ENCODE data around the gene TMEM245. TPM values are rescaled to one million over a fixed set of nuclear protein-coding genes. Genes with fewer than 3 reads are reported as not detected.

TMEM245 gene
- total RNA-seq, 1 donor from 2014 or later = 57.1 TPM

GRCh38 chr9:109095321-109095720 is 24.4 kb downstream of the TMEM245 start:
- H3K4me3 ChIP-seq (ENCODE audit: low read depth, low read length) = no peak overlapping the region
- TF ChIP-seq CTCF (conservative IDR thresholded peaks at IDR 0.05; ENCODE audit: low read depth, low read length) = no peak
- DNase-seq (ENCODE audit: low read depth) = no peak

- no peak overlapping the region for H3K4me3 ChIP-seq (ENCODE audit: low read depth, low read length)
- DNase-seq (ENCODE audit: low read depth) = no peak
- TF ChIP-seq CTCF (conservative IDR thresholded peaks at IDR 0.05; ENCODE audit: low read depth, low read length) = no peak
Measured at GRCh38 chr9:109094268-109094667, 25.5 kb downstream of the TMEM245 start.

- no peak overlapping the region for H3K4me3 ChIP-seq (ENCODE audit: low read depth, low read length)
- no peak for TF ChIP-seq CTCF (conservative IDR thresholded peaks at IDR 0.05; ENCODE audit: low read depth, low read length)
- no peak for DNase-seq (ENCODE audit: low read depth)
Measured at GRCh38 chr9:109092587-109092986, 27.2 kb downstream of the TMEM245 start.

GRCh38 chr9:109092051-109092580 is 27.6 kb downstream of the TMEM245 start:
- no peak for DNase-seq (ENCODE audit: low read depth)
- no peak overlapping the region for H3K4me3 ChIP-seq (ENCODE audit: low read depth, low read length)
- TF ChIP-seq CTCF (conservative IDR thresholded peaks at IDR 0.05; ENCODE audit: low read depth, low read length) = no peak

GRCh38 chr9:109088221-109088620 is 31.5 kb downstream of the TMEM245 start:
- no peak overlapping the region for H3K4me3 ChIP-seq (ENCODE audit: low read depth, low read length)
- DNase-seq (ENCODE audit: low read depth) = no peak
- no peak for TF ChIP-seq CTCF (conservative IDR thresholded peaks at IDR 0.05; ENCODE audit: low read depth, low read length)

- DNase-seq (ENCODE audit: low read depth) = no peak
- no peak for TF ChIP-seq CTCF (conservative IDR thresholded peaks at IDR 0.05; ENCODE audit: low read depth, low read length)
Measured at GRCh38 chr9:109087795-109088194, 32.0 kb downstream of the TMEM245 start.

GRCh38 chr9:109086221-109086620 is 33.5 kb downstream of the TMEM245 start:
- H3K4me3 ChIP-seq (ENCODE audit: low read depth, low read length) = no peak overlapping the region
- no peak for DNase-seq (ENCODE audit: low read depth)
- TF ChIP-seq CTCF (conservative IDR thresholded peaks at IDR 0.05; ENCODE audit: low read depth, low read length) = no peak

More at GRCh38 chr9:109087795-109088194, 32.0 kb downstream of the TMEM245 start:
- no peak overlapping the region for H3K4me3 ChIP-seq (ENCODE audit: low read depth, low read length)
